HL-60 (cell line): ENCODE data around the gene RBFA.
A peak's percentile ranks its signal among the peaks of the same experiment; 100 is the strongest.

ENCODE experiments used
- DNase-seq, 2 experiments: peaks; one replicate each; pipeline ENCODE4 v3.0.0-alpha.2; 2010 to 2020; ENCODE audit warnings: low read depth in 1 of 2, low spot score in 1 of 2
- H3K27ac ChIP-seq: fragments of 250-450 bp; sonication (Bioruptor Pico); replicated peaks from 2 replicates; pipeline ENCODE4 v1.5.1; 2020; ENCODE audit warnings: mild to moderate bottlenecking, moderate library complexity
- H3K27me3 ChIP-seq: fragments of 250-450 bp; sonication (Bioruptor Pico); 2 replicates; pipeline ENCODE4 v1.5.1; 2021; ENCODE audit warnings: mild to moderate bottlenecking, moderate library complexity; ENCODE audit not compliant: insufficient read depth, poor library complexity, severe bottlenecking
- H3K4me3 ChIP-seq: replicated peaks from 2 replicates; pipeline ENCODE4 v1.5.1; 2011; ENCODE audit warnings: mild to moderate bottlenecking, control low read depth, low read length; ENCODE audit not compliant: insufficient read depth
- CTCF ChIP-seq: IDR thresholded peaks from one replicate; pipeline ENCODE4 v1.5.1; 2011; ENCODE audit warnings: low read length, control low read depth, inconsistent platforms; ENCODE audit not compliant: insufficient read depth
- GABPA ChIP-seq: IDR thresholded peaks from 2 replicates; pipeline ENCODE4 v1.6.1; 2012; ENCODE audit warnings: low read depth
- POLR2AphosphoS5 ChIP-seq: IDR thresholded peaks from 2 replicates; pipeline ENCODE4 v1.6.1; 2012; ENCODE audit warnings: low read depth
- REST ChIP-seq: IDR thresholded peaks from 2 replicates; pipeline ENCODE4 v1.6.1; 2012; ENCODE audit warnings: low read depth; ENCODE audit not compliant: insufficient replicate concordance
- SPI1 ChIP-seq: IDR thresholded peaks from 2 replicates; pipeline ENCODE4 v1.6.1; 2012; ENCODE audit warnings: low read depth, mild to moderate bottlenecking, borderline replicate concordance

Gene RBFA

DNA sequence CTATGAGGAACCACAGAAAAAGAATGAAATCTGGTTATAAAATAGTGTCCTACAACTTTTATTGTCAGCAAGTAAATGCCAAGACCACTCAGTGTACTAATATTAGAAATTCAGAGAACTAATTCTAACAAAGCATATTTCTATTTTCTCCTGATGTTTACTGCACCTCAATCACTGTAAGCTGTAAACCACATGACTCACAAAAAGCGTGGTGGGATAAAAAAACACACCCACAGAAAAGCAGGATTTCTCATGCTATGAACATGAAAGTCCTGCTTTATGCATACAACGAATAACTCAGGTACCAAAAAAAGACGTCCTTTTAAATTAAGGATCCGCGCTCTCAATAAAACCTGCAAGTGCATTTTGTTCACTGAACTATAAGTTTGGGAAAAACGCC lies 46.7 kb upstream of the RBFA start:
- peak overlapping the region; percentile 98 for H3K4me3 ChIP-seq
- peak overlapping the region; percentile 80 for H3K27ac ChIP-seq

GRCh38 chr18:79988071-79988450 lies 46.2 kb upstream of the RBFA start:
- H3K27me3 ChIP-seq, result no peaks in the 10 kb centered on the region
- TF ChIP-seq GABPA (no peak), CTCF (peak; percentile 39), SPI1 (no peak), POLR2AphosphoS5 (no peak), REST (no peak)
- peak; percentile 81 to 85 for DNase-seq
- H3K4me3 ChIP-seq, result peak overlapping the region; percentile 98
- peak overlapping the region; percentile 80 for H3K27ac ChIP-seq

More for the DNA sequence above, 46.7 kb upstream of the RBFA start:
- TF ChIP-seq REST (no peak), GABPA (no peak), SPI1 (no peak), CTCF (no peak), POLR2AphosphoS5 (no peak)
- H3K27me3 ChIP-seq, result no peaks in the 10 kb centered on the region
- no peak for DNase-seq

DNA sequence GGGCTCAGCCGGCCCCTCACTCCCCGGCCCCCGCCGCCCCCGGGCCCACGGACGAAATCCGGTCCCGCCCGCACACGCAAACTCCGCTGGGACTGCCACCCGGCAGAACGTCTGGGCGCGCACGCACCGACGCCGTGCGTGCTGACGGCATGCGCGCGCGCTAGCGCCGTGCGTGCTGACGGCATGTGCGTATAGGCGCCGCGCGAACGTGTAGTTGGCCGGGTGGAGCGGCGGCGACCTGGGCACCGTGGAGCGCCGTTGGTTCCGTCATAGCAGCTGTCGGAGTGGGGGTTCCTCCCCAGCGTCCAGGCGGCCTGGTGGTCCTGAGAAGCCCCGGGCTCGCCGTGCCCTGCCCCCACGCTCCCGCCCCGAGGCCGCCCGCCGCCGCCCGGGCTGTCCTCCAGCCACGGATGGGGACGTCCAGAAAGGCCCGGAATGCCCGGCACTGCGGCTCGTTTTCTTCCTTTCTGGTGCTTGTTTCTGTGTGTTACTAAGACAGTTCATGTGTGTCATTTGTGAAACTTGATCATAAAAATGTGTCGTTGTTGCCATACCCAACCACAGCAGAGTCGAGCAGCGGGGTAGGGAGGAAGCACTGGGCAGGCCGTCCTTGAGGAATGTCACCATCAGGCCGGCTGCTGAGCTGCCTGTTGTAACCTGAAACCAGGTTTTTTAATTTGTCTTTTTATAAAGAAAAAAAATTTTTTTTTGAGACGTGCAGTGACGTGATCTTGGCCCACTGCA lies 45.6 kb upstream of the RBFA start, which contains the start of gene TXNL4A:
Gene TXNL4A, minus strand, starts transcription at position 113 of the 744 bp plus-strand sequence. CDS start 171 bp downstream, outside the sequence.
- DNase-seq, result peak; percentile 91 to 97
- Histone ChIP-seq H3K27me3 (no peaks in the 10 kb centered on the region), H3K4me3 (peak within 1 kb of the TSS; percentile 98), H3K27ac (peak within 1 kb of the TSS; percentile 80)
- TF ChIP-seq CTCF (no peak), POLR2AphosphoS5 (peak; percentile 91)

GRCh38 chr18:79989195-79989497 lies 45.1 kb upstream of the RBFA start:
- peak overlapping the region; percentile 98 for H3K4me3 ChIP-seq
- H3K27ac ChIP-seq, result peak overlapping the region; percentile 80
- TF ChIP-seq CTCF, result no peak
- TF ChIP-seq SPI1, result no peak
- TF ChIP-seq REST, result no peak
- TF ChIP-seq POLR2AphosphoS5, result no peak
- no peak for TF ChIP-seq GABPA
- H3K27me3 ChIP-seq, result no peaks in the 10 kb centered on the region
- DNase-seq, result peak in 1 of 2 experiments; percentile 36
